ENCODE measurements around the gene DCAF7.

GRCh38 chr17:63578769-63579111 lies 28.5 kb downstream of the DCAF7 start:
- TF ChIP-seq CTCF (IDR thresholded peaks at IDR 0.05; ENCODE audit: low read depth, low read length, poor library complexity, severe bottlenecking) (no peak), EZH2phosphoT487 (IDR thresholded peaks at IDR 0.05; ENCODE audit: borderline replicate concordance, low read length) (no peak)
